ENCODE results near the gene P2RX1. TPM values are rescaled to one million over a fixed set of nuclear protein-coding genes. Genes with fewer than 3 reads are reported as not detected.

P2RX1 gene
- polyA plus RNA-seq, 2 donors: 5.9 to 7.1 TPM

DNA sequence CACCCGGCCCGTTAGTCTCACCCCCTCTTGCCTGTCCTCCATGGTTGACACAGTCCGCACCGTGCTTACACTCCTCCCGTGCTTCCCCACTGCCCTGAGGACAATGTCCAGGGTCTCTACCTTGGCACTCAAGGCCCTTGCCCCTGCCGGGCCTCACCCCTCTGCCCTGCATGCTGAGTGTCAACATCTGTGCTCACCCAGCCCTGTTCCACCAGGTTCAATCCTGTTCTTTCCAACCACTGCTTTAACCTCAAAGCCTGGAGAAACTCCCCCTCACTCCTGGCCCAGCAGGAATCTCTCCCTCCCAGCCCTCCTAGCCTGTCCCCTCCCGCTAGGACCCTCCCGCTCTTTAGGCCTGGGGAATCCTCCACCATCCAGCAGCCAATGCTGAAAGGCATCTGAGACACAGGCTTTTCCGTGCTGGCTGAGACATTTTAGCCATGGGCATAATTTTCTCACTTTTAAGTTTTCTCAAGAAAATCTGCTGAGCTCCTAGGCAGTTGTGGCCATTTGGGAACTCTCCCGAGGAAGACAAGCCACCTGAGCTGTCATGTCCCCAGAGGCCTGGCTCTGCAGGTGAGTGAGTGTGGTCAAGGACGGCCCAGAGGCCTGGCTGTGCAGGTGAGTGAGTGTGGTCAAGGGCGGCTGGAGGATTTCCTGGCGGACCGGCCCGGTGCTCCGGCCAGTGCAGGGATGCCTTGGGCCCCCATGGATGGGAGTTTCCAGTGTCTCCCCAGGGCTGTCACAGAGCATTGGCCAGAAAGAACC, 10.8 kb upstream of the P2RX1 start:
- H3K4me3 ChIP-seq (ENCODE audit: low read depth in 1 of 2, low read length in 2 of 2): no peak overlapping the region
- WGBS, 2 donors: 86 to 87% methylated on average over 16 of the region's 16 CpGs
- peaks cover 0 to 7% of the 10 kb centered on the region in 2 donors for H3K36me3 ChIP-seq (ENCODE audit: control insufficient read depth in 2 of 2, insufficient read depth in 2 of 2, low read length in 1 of 2)
- H3K9me3 ChIP-seq (ENCODE audit: control insufficient read depth in 2 of 2, insufficient read depth in 1 of 2, low read depth in 1 of 2, low read length in 1 of 2): no peaks in the 10 kb centered on the region
- H3K27ac ChIP-seq (ENCODE audit: low read depth in 2 of 2, low read length in 1 of 2): no peak overlapping the region
- peaks cover 0 to 4% of the 10 kb centered on the region in 2 donors for H3K4me1 ChIP-seq (ENCODE audit: control insufficient read depth in 2 of 2, insufficient read depth in 2 of 2, low read length in 1 of 2)
- no peaks in the 10 kb centered on the region for H3K27me3 ChIP-seq (ENCODE audit: control insufficient read depth in 1 of 2, insufficient read depth in 2 of 2, low read length in 2 of 2)

GRCh38 chr17:3925684-3926485, 9.6 kb upstream of the P2RX1 start:
- peaks cover 0 to 7% of the 10 kb centered on the region in 2 donors for H3K36me3 ChIP-seq (ENCODE audit: control insufficient read depth in 2 of 2, insufficient read depth in 2 of 2, low read length in 1 of 2)
- peaks cover 0 to 4% of the 10 kb centered on the region in 2 donors for H3K4me1 ChIP-seq (ENCODE audit: control insufficient read depth in 2 of 2, insufficient read depth in 2 of 2, low read length in 1 of 2)
- H3K27me3 ChIP-seq (ENCODE audit: control insufficient read depth in 1 of 2, insufficient read depth in 2 of 2, low read length in 2 of 2): no peaks in the 10 kb centered on the region
- no peak overlapping the region for H3K4me3 ChIP-seq (ENCODE audit: low read depth in 1 of 2, low read length in 2 of 2)
- WGBS, 2 donors: 87 to 90% methylated on average over 17 of the region's 17 CpGs
- no peak overlapping the region for H3K27ac ChIP-seq (ENCODE audit: low read depth in 2 of 2, low read length in 1 of 2)
- H3K9me3 ChIP-seq (ENCODE audit: control insufficient read depth in 2 of 2, insufficient read depth in 1 of 2, low read depth in 1 of 2, low read length in 1 of 2): no peaks in the 10 kb centered on the region

- peak overlapping the region in 1 of 2 donors; percentile 8 for H3K27ac ChIP-seq (ENCODE audit: low read depth in 2 of 2, low read length in 1 of 2)
- H3K4me3 ChIP-seq (ENCODE audit: low read depth in 1 of 2, low read length in 2 of 2): no peak overlapping the region
- peaks cover 0 to 7% of the 10 kb centered on the region in 2 donors for H3K36me3 ChIP-seq (ENCODE audit: control insufficient read depth in 2 of 2, insufficient read depth in 2 of 2, low read length in 1 of 2)
- 67 to 70% methylated on average over 40 of the region's 40 CpGs for WGBS, 2 donors
- no peaks in the 10 kb centered on the region for H3K9me3 ChIP-seq (ENCODE audit: control insufficient read depth in 2 of 2, insufficient read depth in 1 of 2, low read depth in 1 of 2, low read length in 1 of 2)
- peaks cover 0 to 4% of the 10 kb centered on the region in 2 donors for H3K4me1 ChIP-seq (ENCODE audit: control insufficient read depth in 2 of 2, insufficient read depth in 2 of 2, low read length in 1 of 2)
- no peaks in the 10 kb centered on the region for H3K27me3 ChIP-seq (ENCODE audit: control insufficient read depth in 1 of 2, insufficient read depth in 2 of 2, low read length in 2 of 2)
Measured at GRCh38 chr17:3924512-3925350, 8.5 kb upstream of the P2RX1 start.

DNA sequence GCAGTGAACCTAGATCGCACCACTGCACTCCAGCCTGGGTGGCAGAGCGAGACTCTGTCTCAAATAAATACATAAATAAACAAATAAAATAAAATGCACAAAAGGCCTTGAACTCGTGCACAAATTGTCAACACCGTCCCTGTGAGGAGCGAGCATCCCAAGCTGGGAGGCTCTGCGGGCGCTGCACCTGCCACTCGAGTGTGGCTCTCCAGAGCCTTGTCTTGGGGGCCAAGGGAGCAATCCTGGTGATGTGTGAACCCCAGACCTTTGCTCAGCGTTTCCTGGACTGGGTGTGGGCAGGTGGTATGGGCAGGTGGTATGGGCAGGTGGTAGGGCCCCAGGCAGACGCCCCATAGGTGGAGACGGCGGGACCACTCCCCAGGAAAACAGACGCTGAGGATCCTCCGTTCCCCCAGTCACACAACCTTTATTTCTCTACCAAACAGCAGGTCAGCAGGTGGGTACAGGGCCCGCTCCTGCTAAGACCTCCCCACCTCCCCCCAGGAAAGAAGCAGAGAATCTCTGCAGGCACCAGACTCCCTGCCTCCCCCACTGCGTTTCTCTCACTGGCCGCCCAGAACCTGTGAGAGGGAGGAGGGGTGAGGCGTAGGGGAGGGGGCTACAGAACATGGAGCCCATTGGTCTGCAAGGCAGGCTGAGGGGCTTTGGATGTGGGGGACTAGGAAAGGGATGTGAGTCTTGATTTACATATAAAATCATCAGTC, 7.4 kb upstream of the P2RX1 start:
- Histone ChIP-seq H3K27ac (ENCODE audit: low read depth in 2 of 2, low read length in 1 of 2) (no peak overlapping the region), H3K4me3 (ENCODE audit: low read depth in 1 of 2, low read length in 2 of 2) (no peak overlapping the region), H3K27me3 (ENCODE audit: control insufficient read depth in 1 of 2, insufficient read depth in 2 of 2, low read length in 2 of 2) (no peaks in the 10 kb centered on the region), H3K9me3 (ENCODE audit: control insufficient read depth in 2 of 2, insufficient read depth in 1 of 2, low read depth in 1 of 2, low read length in 1 of 2) (no peaks in the 10 kb centered on the region), H3K4me1 (ENCODE audit: control insufficient read depth in 2 of 2, insufficient read depth in 2 of 2, low read length in 1 of 2) (peaks cover 0 to 4% of the 10 kb centered on the region in 2 donors), H3K36me3 (ENCODE audit: control insufficient read depth in 2 of 2, insufficient read depth in 2 of 2, low read length in 1 of 2) (peaks cover 0 to 4% of the 10 kb centered on the region in 2 donors)
- WGBS, 2 donors: 82 to 89% methylated on average over 18 of the region's 18 CpGs

DNA sequence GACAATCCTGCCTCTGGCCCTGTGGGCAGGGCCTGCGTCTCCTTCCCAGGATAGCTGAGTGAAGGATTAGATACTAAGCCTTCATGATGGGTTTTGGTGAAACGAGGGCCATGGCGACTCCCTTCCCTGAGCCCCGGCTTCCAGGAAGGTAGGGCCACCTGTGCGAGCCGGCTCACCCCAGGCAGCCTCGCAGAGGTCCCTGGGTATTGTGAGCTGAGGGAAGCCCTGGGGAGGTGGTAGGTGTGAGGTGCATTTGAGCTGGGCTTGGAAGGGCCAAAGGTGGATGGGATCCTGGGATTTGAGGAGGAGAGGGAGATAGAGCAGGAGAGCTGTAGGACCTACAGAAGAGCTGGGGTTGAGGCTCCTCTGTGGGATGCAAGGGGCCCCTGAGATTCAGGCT, 6.5 kb upstream of the P2RX1 start:
- 81 to 88% methylated on average over 7 of the region's 7 CpGs for WGBS, 2 donors
- no peaks in the 10 kb centered on the region for H3K27me3 ChIP-seq (ENCODE audit: control insufficient read depth in 1 of 2, insufficient read depth in 2 of 2, low read length in 2 of 2)
- no peaks in the 10 kb centered on the region for H3K36me3 ChIP-seq (ENCODE audit: control insufficient read depth in 2 of 2, insufficient read depth in 2 of 2, low read length in 1 of 2)
- peaks cover 0 to 4% of the 10 kb centered on the region in 2 donors for H3K4me1 ChIP-seq (ENCODE audit: control insufficient read depth in 2 of 2, insufficient read depth in 2 of 2, low read length in 1 of 2)
- H3K9me3 ChIP-seq (ENCODE audit: control insufficient read depth in 2 of 2, insufficient read depth in 1 of 2, low read depth in 1 of 2, low read length in 1 of 2): no peaks in the 10 kb centered on the region
- no peak overlapping the region for H3K27ac ChIP-seq (ENCODE audit: low read depth in 2 of 2, low read length in 1 of 2)
- no peak overlapping the region for H3K4me3 ChIP-seq (ENCODE audit: low read depth in 1 of 2, low read length in 2 of 2)

- Histone ChIP-seq H3K9me3 (ENCODE audit: control insufficient read depth in 2 of 2, insufficient read depth in 1 of 2, low read depth in 1 of 2, low read length in 1 of 2) (no peaks in the 10 kb centered on the region), H3K36me3 (ENCODE audit: control insufficient read depth in 2 of 2, insufficient read depth in 2 of 2, low read length in 1 of 2) (no peaks in the 10 kb centered on the region), H3K27ac (ENCODE audit: low read depth in 2 of 2, low read length in 1 of 2) (peak overlapping the region in 1 of 2 donors; percentile 53), H3K4me1 (ENCODE audit: control insufficient read depth in 2 of 2, insufficient read depth in 2 of 2, low read length in 1 of 2) (peaks cover 0 to 8% of the 10 kb centered on the region in 2 donors), H3K4me3 (ENCODE audit: low read depth in 1 of 2, low read length in 2 of 2) (no peak overlapping the region), H3K27me3 (ENCODE audit: control insufficient read depth in 1 of 2, insufficient read depth in 2 of 2, low read length in 2 of 2) (no peaks in the 10 kb centered on the region)
- WGBS, 2 donors: 68 to 75% methylated on average over 27 of the region's 27 CpGs
Measured at GRCh38 chr17:3921502-3922319, 5.4 kb upstream of the P2RX1 start.

DNA sequence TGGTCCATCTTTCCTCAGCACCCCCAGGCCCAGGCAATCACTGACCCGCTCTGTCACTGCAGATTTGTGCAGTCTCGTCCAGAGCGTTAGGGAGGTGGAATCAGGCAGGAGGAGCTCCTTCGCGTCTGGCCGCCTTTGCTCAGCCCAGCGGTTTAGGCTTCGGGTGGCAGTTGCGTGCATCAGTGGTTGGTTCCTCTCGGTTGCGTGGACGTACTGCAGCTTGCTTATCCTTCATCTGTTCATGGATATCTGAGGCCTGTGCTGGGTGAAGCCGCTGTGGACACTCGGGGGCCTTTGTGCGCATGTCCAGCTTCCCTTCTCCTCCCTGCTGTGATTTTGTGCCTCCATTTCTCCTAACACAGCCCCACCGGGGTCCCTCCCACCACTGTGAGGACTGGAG, 4.7 kb upstream of the P2RX1 start:
- H3K9me3 ChIP-seq (ENCODE audit: control insufficient read depth in 2 of 2, insufficient read depth in 1 of 2, low read depth in 1 of 2, low read length in 1 of 2): no peaks in the 10 kb centered on the region
- H3K27me3 ChIP-seq (ENCODE audit: control insufficient read depth in 1 of 2, insufficient read depth in 2 of 2, low read length in 2 of 2): no peaks in the 10 kb centered on the region
- no peak overlapping the region for H3K4me3 ChIP-seq (ENCODE audit: low read depth in 1 of 2, low read length in 2 of 2)
- H3K36me3 ChIP-seq (ENCODE audit: control insufficient read depth in 2 of 2, insufficient read depth in 2 of 2, low read length in 1 of 2): no peaks in the 10 kb centered on the region
- peaks cover 0 to 8% of the 10 kb centered on the region in 2 donors for H3K4me1 ChIP-seq (ENCODE audit: control insufficient read depth in 2 of 2, insufficient read depth in 2 of 2, low read length in 1 of 2)
- WGBS, 2 donors: 82% methylated on average over 16 of the region's 16 CpGs
- peak overlapping the region in 1 of 2 donors; percentile 53 for H3K27ac ChIP-seq (ENCODE audit: low read depth in 2 of 2, low read length in 1 of 2)

DNA sequence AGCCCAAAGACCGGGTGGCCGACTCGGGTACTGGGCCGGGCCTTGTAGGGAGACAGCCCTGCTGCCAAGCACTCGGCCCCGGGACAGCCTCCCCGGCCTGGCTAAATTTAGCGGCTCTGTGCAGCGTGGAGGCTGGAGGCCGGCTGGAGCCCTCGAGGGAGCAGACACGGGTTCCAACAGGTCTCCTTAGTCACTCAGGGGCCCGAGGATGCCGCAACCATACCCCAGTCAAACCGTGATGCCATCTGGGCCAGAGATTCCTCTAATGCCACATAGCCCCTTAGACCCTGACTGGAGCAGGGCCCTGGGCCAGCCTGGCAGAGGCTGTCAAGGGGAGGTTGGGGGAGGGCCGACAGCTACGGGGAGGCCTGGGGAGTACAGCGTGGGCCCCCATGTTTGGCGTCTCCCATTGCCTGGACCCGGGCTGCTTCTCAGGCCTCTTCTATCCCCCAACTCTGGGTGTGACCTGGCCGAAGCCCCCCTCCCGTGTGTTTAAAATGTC, 2.9 kb upstream of the P2RX1 start:
- peak overlapping the region; percentile 14 to 62 for H3K27ac ChIP-seq (ENCODE audit: low read depth in 2 of 2, low read length in 1 of 2)
- H3K4me1 ChIP-seq (ENCODE audit: control insufficient read depth in 2 of 2, insufficient read depth in 2 of 2, low read length in 1 of 2): peaks cover 0 to 8% of the 10 kb centered on the region in 2 donors

More for the DNA sequence above, 2.9 kb upstream of the P2RX1 start:
- Histone ChIP-seq H3K36me3 (ENCODE audit: control insufficient read depth in 2 of 2, insufficient read depth in 2 of 2, low read length in 1 of 2) (no peaks in the 10 kb centered on the region), H3K27me3 (ENCODE audit: control insufficient read depth in 1 of 2, insufficient read depth in 2 of 2, low read length in 2 of 2) (no peaks in the 10 kb centered on the region), H3K4me3 (ENCODE audit: low read depth in 1 of 2, low read length in 2 of 2) (no peak overlapping the region), H3K9me3 (ENCODE audit: control insufficient read depth in 2 of 2, insufficient read depth in 1 of 2, low read depth in 1 of 2, low read length in 1 of 2) (no peaks in the 10 kb centered on the region)
- WGBS, 2 donors: 75 to 84% methylated on average over 22 of the region's 22 CpGs

Data from esophagus (tissue), 2 donors.